Neuronal stem cell (in vitro differentiated cells): ENCODE measurements around the gene STK10.

Experiments used
- DNase-seq: peaks from one replicate; pipeline ENCODE4 v3.0.0-alpha.2; 2013; ENCODE audit warnings: low spot score
- H2AFZ ChIP-seq: one replicate; pipeline ENCODE4 v1.6.1; 2013; ENCODE audit warnings: mild to moderate bottlenecking, low read length, inconsistent platforms
- H2AK5ac ChIP-seq: 2 replicates; pipeline ENCODE4 v1.6.1; 2013; ENCODE audit warnings: low read depth, mild to moderate bottlenecking, inconsistent platforms, low read length, moderate library complexity, mixed read lengths
- H2BK120ac ChIP-seq: 2 replicates; pipeline ENCODE4 v1.6.1; 2013; ENCODE audit warnings: low read depth, mild to moderate bottlenecking, inconsistent platforms, low read length, moderate library complexity, mixed read lengths
- H2BK12ac ChIP-seq: one replicate; pipeline ENCODE4 v1.6.1; 2013; ENCODE audit warnings: low read length, inconsistent platforms
- H2BK15ac ChIP-seq: 2 replicates; pipeline ENCODE4 v1.6.1; 2013; ENCODE audit warnings: mild to moderate bottlenecking, low read length, inconsistent platforms, mixed read lengths
- H2BK5ac ChIP-seq: one replicate; pipeline ENCODE4 v1.6.1; 2013; ENCODE audit warnings: inconsistent platforms, mild to moderate bottlenecking, low read length, moderate library complexity
- H3K14ac ChIP-seq: one replicate; pipeline ENCODE4 v1.6.1; 2013; ENCODE audit warnings: low read length, inconsistent platforms
- H3K18ac ChIP-seq: 2 replicates; pipeline ENCODE4 v1.6.1; 2013; ENCODE audit warnings: low read length, inconsistent platforms
- H3K23ac ChIP-seq: 2 replicates; pipeline ENCODE4 v1.6.1; 2013; ENCODE audit warnings: low read depth, mild to moderate bottlenecking, mixed read lengths, low read length, inconsistent platforms; ENCODE audit not compliant: poor library complexity
- H3K27ac ChIP-seq: replicated peaks from 3 replicates; pipeline ENCODE4 v1.5.1; 2013; ENCODE audit warnings: low read length, inconsistent platforms
- H3K27me3 ChIP-seq, 3 experiments: 2 replicates each; pipeline ENCODE4 v1.6.1; 2013; ENCODE audit warnings: low read length in 3 of 3, mild to moderate bottlenecking in 2 of 3, inconsistent platforms in 1 of 3, low read depth in 1 of 3, mixed read lengths in 1 of 3, moderate library complexity in 1 of 3; ENCODE audit not compliant: control insufficient read depth in 3 of 3, insufficient read depth in 3 of 3
- H3K36me3 ChIP-seq, 2 donors: replicated peaks in 1 of 2; 2 replicates each; pipeline ENCODE4 v1.6.1; 2013; ENCODE audit warnings: low read length in 2 of 2; ENCODE audit not compliant: control insufficient read depth in 2 of 2, insufficient read depth in 2 of 2
- H3K4ac ChIP-seq: 2 replicates; pipeline ENCODE4 v1.6.1; 2013; ENCODE audit warnings: inconsistent platforms, mild to moderate bottlenecking, low read length, moderate library complexity
- H3K4me1 ChIP-seq, 2 donors: 1 replicate in 1 of 2; 2 replicates in 1 of 2; pipeline ENCODE4 v1.6.1; 2013; ENCODE audit warnings: low read length in 2 of 2, low read depth in 1 of 2; ENCODE audit not compliant: control insufficient read depth in 2 of 2, insufficient read depth in 1 of 2
- H3K4me2 ChIP-seq: one replicate; pipeline ENCODE4 v1.6.1; 2013; ENCODE audit warnings: mild to moderate bottlenecking, low read length, inconsistent platforms; ENCODE audit not compliant: insufficient read depth, poor library complexity, severe bottlenecking
- H3K4me3 ChIP-seq, 2 donors: 2 replicates each; pipeline ENCODE4 v1.5.1; 2013; ENCODE audit warnings: low read length in 2 of 2, mild to moderate bottlenecking in 2 of 2, inconsistent platforms in 1 of 2, moderate library complexity in 1 of 2
- H3K79me1 ChIP-seq: one replicate; pipeline ENCODE4 v1.6.1; 2013; ENCODE audit warnings: low read depth, mild to moderate bottlenecking, inconsistent platforms, low read length, moderate library complexity
- H3K9ac ChIP-seq: one replicate; pipeline ENCODE4 v1.6.1; 2013; ENCODE audit warnings: mild to moderate bottlenecking, low read depth, low read length, inconsistent platforms; ENCODE audit not compliant: poor library complexity
- H3K9me3 ChIP-seq, 2 donors: replicated peaks in 1 of 2; 2 replicates each; pipeline versions ENCODE3 to v1.6.1; 2013; ENCODE audit warnings: low read length in 2 of 2, mild to moderate bottlenecking in 2 of 2, inconsistent platforms in 1 of 2, low read depth in 1 of 2, mixed read lengths in 1 of 2, moderate library complexity in 1 of 2; ENCODE audit not compliant: control insufficient read depth in 2 of 2, insufficient read depth in 1 of 2
- H4K8ac ChIP-seq: one replicate; pipeline ENCODE4 v1.6.1; 2013; ENCODE audit warnings: low read depth, mild to moderate bottlenecking, inconsistent platforms, low read length, moderate library complexity
- H4K91ac ChIP-seq: one replicate; pipeline ENCODE4 v1.6.1; 2013; ENCODE audit warnings: low read length, low read depth, mild to moderate bottlenecking, inconsistent platforms; ENCODE audit not compliant: poor library complexity
- WGBS, 2 donors: extraction: QIAGEN DNeasy Blood & Tissue Kit; methylation state at CpG; one replicate each; pipeline ENCODE4 v1.1.7; 2013; ENCODE audit warnings: missing lambda C conversion rate in 2 of 2, mixed read lengths in 1 of 2; ENCODE audit not compliant: insufficient read length in 2 of 2, insufficient replicate concordance in 1 of 2; ENCODE audit errors: extremely low coverage in 2 of 2; 5-methylcytosine and 5-hydroxymethylcytosine counted together

The STK10 gene

GRCh38 chr5:172175263-172175719, 12.7 kb downstream of the STK10 start:
- Histone ChIP-seq H3K4me2 (no peak overlapping the region), H2AFZ (no peak overlapping the region), H3K36me3 (no peaks in the 10 kb centered on the region), H3K27me3 (no peaks in the 10 kb centered on the region), H3K9me3 (no peaks in the 10 kb centered on the region), H2BK120ac (no peak overlapping the region), H3K4me1 (peaks cover 6 to 20% of the 10 kb centered on the region in 2 donors), H4K91ac (no peak overlapping the region), H2BK12ac (no peak overlapping the region), H4K8ac (no peak overlapping the region), H3K9ac (no peak overlapping the region), H3K4me3 (no peak overlapping the region), H3K14ac (no peak overlapping the region), H3K4ac (no peak overlapping the region), H2BK15ac (peak overlapping the region; percentile 11), H2BK5ac (no peak overlapping the region), H3K18ac (no peak overlapping the region), H3K23ac (no peak overlapping the region), H3K79me1 (peaks cover 2% of the 10 kb centered on the region), H2AK5ac (no peak overlapping the region), H3K27ac (no peak overlapping the region)
- WGBS, 2 donors, result no CpG with 5 or more reads among the region's 7 CpGs
- DNase-seq, result no peak

DNA sequence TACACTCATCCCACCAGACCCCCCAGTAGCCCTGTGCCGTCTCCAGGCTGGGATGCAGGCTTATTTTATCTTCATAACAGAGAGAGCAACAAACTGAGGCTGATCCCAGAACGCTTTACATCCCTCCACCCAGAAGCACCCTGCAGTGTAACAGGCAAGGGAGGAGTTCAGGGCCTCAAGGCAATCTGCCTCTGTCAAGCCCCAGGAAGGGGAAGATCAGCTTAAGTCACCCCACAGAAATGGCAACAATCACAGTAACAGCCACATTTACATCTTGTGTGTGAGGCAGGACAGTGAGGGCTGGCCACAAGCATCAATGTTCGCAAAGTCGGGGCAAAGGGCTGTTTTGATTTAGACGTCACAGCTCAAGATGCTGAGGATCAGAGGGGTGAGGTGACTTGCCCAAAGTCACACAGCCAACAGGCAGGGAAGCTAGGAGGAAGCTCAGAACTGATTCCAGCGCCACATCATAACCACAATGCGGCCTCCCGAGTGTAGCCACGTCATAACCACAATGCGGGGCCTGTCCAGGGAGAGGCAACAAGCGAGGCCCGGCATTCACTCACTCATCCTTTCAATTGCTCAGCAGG, 14.4 kb downstream of the STK10 start:
- Histone ChIP-seq H3K14ac (no peak overlapping the region), H2BK5ac (no peak overlapping the region), H2AK5ac (no peak overlapping the region), H3K4me2 (no peak overlapping the region), H3K79me1 (no peaks in the 10 kb centered on the region), H3K18ac (no peak overlapping the region), H2BK15ac (no peak overlapping the region), H2BK12ac (no peak overlapping the region), H4K91ac (no peak overlapping the region), H3K4ac (no peak overlapping the region), H3K27me3 (no peaks in the 10 kb centered on the region), H4K8ac (no peak overlapping the region), H3K36me3 (no peaks in the 10 kb centered on the region), H2BK120ac (no peak overlapping the region), H3K4me1 (peaks cover 4 to 19% of the 10 kb centered on the region in 2 donors), H3K23ac (no peak overlapping the region), H3K27ac (no peak overlapping the region), H2AFZ (no peak overlapping the region), H3K9ac (no peak overlapping the region), H3K9me3 (no peaks in the 10 kb centered on the region), H3K4me3 (peak overlapping the region in 1 of 2 donors; percentile 22)
- DNase-seq, result no peak
- no CpG with 5 or more reads among the region's 12 CpGs for WGBS, 2 donors

GRCh38 chr5:172172912-172173563, 15.0 kb downstream of the STK10 start:
- Histone ChIP-seq H3K4ac (no peak overlapping the region), H4K8ac (no peak overlapping the region), H3K36me3 (no peaks in the 10 kb centered on the region), H3K9me3 (no peaks in the 10 kb centered on the region), H3K27me3 (no peaks in the 10 kb centered on the region), H2BK120ac (no peak overlapping the region), H3K4me3 (no peak overlapping the region), H3K4me1 (peaks cover 8 to 20% of the 10 kb centered on the region in 2 donors), H3K14ac (no peak overlapping the region), H2AK5ac (no peak overlapping the region), H3K23ac (no peak overlapping the region), H4K91ac (no peak overlapping the region), H3K27ac (no peak overlapping the region), H3K79me1 (no peaks in the 10 kb centered on the region), H3K4me2 (no peak overlapping the region), H2AFZ (no peak overlapping the region), H2BK5ac (no peak overlapping the region), H2BK12ac (no peak overlapping the region), H3K18ac (no peak overlapping the region), H3K9ac (no peak overlapping the region), H2BK15ac (peak overlapping the region; percentile 2)
- no CpG with 5 or more reads among the region's 12 CpGs for WGBS, 2 donors
- DNase-seq, result no peak

GRCh38 chr5:172171118-172171517, 16.9 kb downstream of the STK10 start:
- WGBS, 2 donors, result no CpG with 5 or more reads among the region's 8 CpGs
- no peak overlapping the region for H3K14ac ChIP-seq
- H3K4me1 ChIP-seq, result peaks cover 9 to 25% of the 10 kb centered on the region in 2 donors
- no peaks in the 10 kb centered on the region for H3K9me3 ChIP-seq
- H3K4me3 ChIP-seq, result no peak overlapping the region
- H2BK15ac ChIP-seq, result no peak overlapping the region
- no peak overlapping the region for H3K27ac ChIP-seq
- H2AK5ac ChIP-seq, result no peak overlapping the region
- H2BK12ac ChIP-seq, result no peak overlapping the region
- no peak overlapping the region for H3K18ac ChIP-seq
- no peaks in the 10 kb centered on the region for H3K36me3 ChIP-seq
- no peaks in the 10 kb centered on the region for H3K79me1 ChIP-seq
- H2AFZ ChIP-seq, result no peak overlapping the region
- H2BK5ac ChIP-seq, result no peak overlapping the region
- no peak overlapping the region for H3K23ac ChIP-seq
- H3K27me3 ChIP-seq, result no peaks in the 10 kb centered on the region
- no peak overlapping the region for H4K91ac ChIP-seq
- peak; percentile 20 for DNase-seq
- no peak overlapping the region for H2BK120ac ChIP-seq
- H3K9ac ChIP-seq, result no peak overlapping the region
- H4K8ac ChIP-seq, result no peak overlapping the region
- no peak overlapping the region for H3K4me2 ChIP-seq
- H3K4ac ChIP-seq, result no peak overlapping the region
